Measurements from ENCODE around the gene OIT3. TPM values are rescaled to one million over a fixed set of nuclear protein-coding genes. Genes with fewer than 3 reads are reported as not detected.

The OIT3 gene
- total RNA-seq, 2 donors from 2014 or later = 0.15 to 0.19 TPM

DNA sequence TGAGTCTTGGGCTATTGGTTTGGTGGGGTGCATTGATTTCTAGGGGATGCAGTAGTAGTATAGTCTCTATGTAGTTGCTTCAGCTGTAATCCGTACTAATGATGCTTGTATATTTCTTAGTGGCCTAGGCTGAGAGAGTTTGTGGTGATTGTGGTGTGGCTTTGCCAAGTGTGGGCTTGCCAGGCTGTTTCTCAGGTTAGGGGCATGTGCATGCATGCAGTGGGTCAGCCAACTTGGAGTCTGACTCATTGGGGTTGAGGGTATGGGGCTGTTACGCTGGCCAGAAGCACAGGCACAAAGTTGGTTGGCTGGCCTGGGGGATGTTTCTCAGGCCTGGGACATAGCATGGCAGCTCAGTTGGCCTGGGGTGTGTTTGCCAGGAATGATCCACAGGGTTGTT, 86.8 kb downstream of the OIT3 start:
- TF ChIP-seq, protein P1, sequence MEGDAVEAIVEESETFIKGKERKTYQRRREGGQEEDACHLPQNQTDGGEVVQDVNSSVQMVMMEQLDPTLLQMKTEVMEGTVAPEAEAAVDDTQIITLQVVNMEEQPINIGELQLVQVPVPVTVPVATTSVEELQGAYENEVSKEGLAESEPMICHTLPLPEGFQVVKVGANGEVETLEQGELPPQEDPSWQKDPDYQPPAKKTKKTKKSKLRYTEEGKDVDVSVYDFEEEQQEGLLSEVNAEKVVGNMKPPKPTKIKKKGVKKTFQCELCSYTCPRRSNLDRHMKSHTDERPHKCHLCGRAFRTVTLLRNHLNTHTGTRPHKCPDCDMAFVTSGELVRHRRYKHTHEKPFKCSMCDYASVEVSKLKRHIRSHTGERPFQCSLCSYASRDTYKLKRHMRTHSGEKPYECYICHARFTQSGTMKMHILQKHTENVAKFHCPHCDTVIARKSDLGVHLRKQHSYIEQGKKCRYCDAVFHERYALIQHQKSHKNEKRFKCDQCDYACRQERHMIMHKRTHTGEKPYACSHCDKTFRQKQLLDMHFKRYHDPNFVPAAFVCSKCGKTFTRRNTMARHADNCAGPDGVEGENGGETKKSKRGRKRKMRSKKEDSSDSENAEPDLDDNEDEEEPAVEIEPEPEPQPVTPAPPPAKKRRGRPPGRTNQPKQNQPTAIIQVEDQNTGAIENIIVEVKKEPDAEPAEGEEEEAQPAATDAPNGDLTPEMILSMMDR (IDR thresholded peaks at IDR 0.05) = no peak
- intact Hi-C loops (cut with DNase I) = no loop called here
- Histone ChIP-seq H3K27ac (no peak overlapping the region), H3K36me3 (no peaks in the 10 kb centered on the region), H3K27me3 (no peaks in the 10 kb centered on the region), H3K9me3 (no peaks in the 10 kb centered on the region), H3K4me1 (no peaks in the 10 kb centered on the region), H3K4me3 (no peak overlapping the region), H3K9ac (ENCODE audit: low read depth in 2 of 2, low read length in 2 of 2) (no peak overlapping the region)
- no peak for DNase-seq

DNA sequence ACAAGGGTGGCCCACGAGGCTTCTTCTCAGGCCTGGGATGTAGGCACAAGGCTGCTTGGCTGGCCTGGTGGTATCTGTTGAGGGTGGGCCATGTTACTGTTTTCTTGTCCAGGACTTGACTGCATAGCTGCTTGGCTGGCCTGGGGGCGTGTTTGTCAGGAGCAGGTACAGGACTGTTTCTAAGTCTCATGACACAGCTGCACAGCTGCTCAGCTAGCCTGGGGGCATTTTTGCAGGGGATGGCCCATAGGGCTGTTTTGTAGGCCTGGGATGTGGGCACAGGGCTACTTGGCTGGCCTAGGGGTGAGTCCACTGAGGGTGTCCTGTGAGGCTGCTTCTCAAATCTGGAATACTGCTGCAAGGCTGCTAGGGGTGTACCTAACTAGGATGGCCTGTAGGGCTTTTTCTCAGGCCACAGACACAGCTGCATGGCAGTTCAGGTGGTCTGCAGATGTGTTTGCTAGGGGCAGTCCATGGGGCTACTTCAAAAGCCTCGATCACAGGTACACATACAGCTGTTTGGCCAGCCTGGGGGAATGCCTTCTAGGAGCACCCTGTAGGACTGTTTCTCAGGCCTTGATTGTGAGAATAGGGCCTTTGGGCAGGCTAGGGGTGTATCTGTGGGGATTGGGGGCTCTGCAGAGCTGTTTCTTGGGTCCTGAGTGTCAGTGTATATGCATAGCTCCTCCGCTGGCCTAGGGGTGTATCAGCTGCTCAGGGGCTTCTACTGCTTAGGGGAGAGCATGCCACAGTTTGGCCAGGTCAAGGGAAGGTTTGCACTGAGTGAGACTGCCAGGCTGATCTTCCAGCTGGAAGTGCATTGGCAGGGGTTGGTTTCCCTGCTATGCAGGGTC, 87.7 kb downstream of the OIT3 start:
- Histone ChIP-seq H3K4me1 (no peaks in the 10 kb centered on the region), H3K27me3 (no peaks in the 10 kb centered on the region), H3K27ac (no peak overlapping the region), H3K36me3 (no peaks in the 10 kb centered on the region), H3K9ac (ENCODE audit: low read depth in 2 of 2, low read length in 2 of 2) (no peak overlapping the region), H3K4me3 (no peak overlapping the region), H3K9me3 (no peaks in the 10 kb centered on the region)
- TF ChIP-seq, protein P1 (IDR thresholded peaks at IDR 0.05) = no peak
- no peak for DNase-seq
- intact Hi-C loops (cut with DNase I) = no loop called here

DNA sequence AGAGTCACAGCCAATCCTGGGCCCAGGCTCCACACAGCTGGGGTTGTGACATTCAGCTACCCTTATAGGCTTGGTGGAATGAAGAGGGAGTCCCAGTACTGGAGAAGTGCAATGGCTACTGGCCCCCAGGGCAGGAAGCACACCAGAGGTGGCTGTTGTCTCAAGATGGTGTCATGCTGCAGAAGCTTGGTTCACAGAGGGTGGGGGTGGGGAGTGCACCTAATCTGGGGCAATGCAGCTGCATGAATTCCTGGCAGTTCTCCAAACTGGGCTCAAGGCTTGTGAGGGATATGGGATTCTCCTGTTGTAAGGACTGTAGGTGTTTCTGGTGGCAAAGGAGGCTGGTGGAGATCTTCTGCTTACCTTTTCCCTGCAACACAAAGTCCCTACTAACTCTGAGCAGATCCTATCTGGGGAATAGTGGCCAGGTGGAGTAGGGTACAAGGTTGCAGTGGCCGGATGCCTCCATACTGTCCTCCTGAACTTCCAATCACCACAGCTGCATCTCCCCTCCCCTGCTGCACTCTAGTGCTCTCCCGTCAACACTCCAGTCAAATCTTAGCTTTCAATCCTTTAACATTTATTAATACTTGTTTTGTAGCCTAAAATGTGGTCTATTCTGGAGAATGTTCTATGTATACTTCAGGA, 88.5 kb downstream of the OIT3 start:
- H3K4me3 ChIP-seq = no peak overlapping the region
- no peaks in the 10 kb centered on the region for H3K9me3 ChIP-seq
- H3K27me3 ChIP-seq = no peaks in the 10 kb centered on the region
- TF ChIP-seq, protein P1 (IDR thresholded peaks at IDR 0.05) = no peak
- no peak overlapping the region for H3K9ac ChIP-seq (ENCODE audit: low read depth in 2 of 2, low read length in 2 of 2)
- DNase-seq = no peak
- intact Hi-C loops (cut with DNase I) = no loop called here
- H3K27ac ChIP-seq = no peak overlapping the region
- no peaks in the 10 kb centered on the region for H3K36me3 ChIP-seq
- H3K4me1 ChIP-seq = no peaks in the 10 kb centered on the region

Other genes with a start within 250 kb of the OIT3 start
- 100 to 1,000 TPM in 1 of 2 donors, 10 to 100 TPM in 1; 88.7 to 109 TPM for gene MCU, start 201.6 kb upstream of the OIT3 start, total RNA-seq
- 10 to 100 TPM in 1 of 2 donors, 1 to 10 TPM in 1; 2.9 to 13.8 TPM for gene PLA2G12B, start 61.1 kb downstream of the OIT3 start, total RNA-seq
- gene P4HA1, start 203.1 kb downstream of the OIT3 start, total RNA-seq = 10 to 100 TPM; 31.4 to 85.1 TPM
- gene NUDT13, start 216.7 kb downstream of the OIT3 start, total RNA-seq = 1 to 10 TPM; 1.8 to 1.9 TPM